DND-41 (cell line): ENCODE results near the gene NIM1K.

ENCODE experiments used
- ATAC-seq: fragments of 200-7000 bp; cut with Tn5 transposase; 3 replicates; pipeline ENCODE4 v1.9.1; 2021; ENCODE audit warnings: low read depth; ENCODE audit not compliant: insufficient read depth
- DNase-seq: peaks from one replicate; pipeline ENCODE4 v3.0.0-alpha.2; 2020
- H2AFZ ChIP-seq: 2 replicates; pipeline ENCODE4 v1.6.0; 2012; ENCODE audit warnings: low read depth, low read length
- H3K27ac ChIP-seq: 2 replicates; pipeline ENCODE4 v1.5.1; 2012; ENCODE audit warnings: low read length, inconsistent platforms
- H3K27me3 ChIP-seq: fragments of 200-600 bp; sonication (generic); 2 replicates; pipeline ENCODE4 v1.6.0; 2012; ENCODE audit warnings: low read length, mild to moderate bottlenecking, inconsistent platforms; ENCODE audit not compliant: insufficient read depth, poor library complexity
- H3K36me3 ChIP-seq: 2 replicates; pipeline ENCODE4 v1.5.1; 2012; ENCODE audit warnings: low read length, inconsistent platforms; ENCODE audit not compliant: insufficient read depth
- H3K4me1 ChIP-seq: 2 replicates; pipeline ENCODE4 v1.5.1; 2012; ENCODE audit warnings: mild to moderate bottlenecking, low read length; ENCODE audit not compliant: insufficient read depth
- H3K4me2 ChIP-seq: 2 replicates; pipeline ENCODE4 v1.6.0; 2012; ENCODE audit warnings: mild to moderate bottlenecking, moderate library complexity, low read length, inconsistent platforms; ENCODE audit not compliant: insufficient read depth
- H3K4me3 ChIP-seq, 2 experiments: fragments of 200-600 bp in 1 of 2; shearing (Covaris generic) in 1 of 2; 2 replicates each; pipeline ENCODE4 v1.5.1; 2012 to 2016; ENCODE audit warnings: inconsistent platforms in 2 of 2, low read length in 2 of 2, mild to moderate bottlenecking in 2 of 2, low read depth in 1 of 2, moderate library complexity in 1 of 2
- H3K79me2 ChIP-seq: 2 replicates; pipeline ENCODE4 v1.6.0; 2012; ENCODE audit warnings: low read length, inconsistent platforms; ENCODE audit not compliant: insufficient read depth
- H3K9ac ChIP-seq: 2 replicates; pipeline ENCODE4 v1.6.0; 2012; ENCODE audit warnings: low read depth, mild to moderate bottlenecking, inconsistent platforms, low read length, moderate library complexity
- H3K9me3 ChIP-seq: 2 replicates; pipeline ENCODE4 v1.5.1; 2012; ENCODE audit warnings: low read length, moderate library complexity, mild to moderate bottlenecking, inconsistent platforms; ENCODE audit not compliant: insufficient read depth, severe bottlenecking
- H4K20me1 ChIP-seq: 2 replicates; pipeline ENCODE4 v1.6.0; 2012; ENCODE audit warnings: low read length; ENCODE audit not compliant: insufficient read depth
- EZH2 ChIP-seq: IDR thresholded peaks from 3 replicates; pipeline ENCODE4 v1.6.1; 2012; ENCODE audit warnings: borderline replicate concordance, low read depth, mild to moderate bottlenecking, moderate library complexity, low read length, inconsistent platforms; ENCODE audit not compliant: severe bottlenecking
- TF ChIP-seq, protein P1 (sequence below): IDR thresholded peaks from 2 replicates; pipeline ENCODE4 v1.5.1; 2012; ENCODE audit warnings: borderline replicate concordance, low read length, moderate library complexity, mild to moderate bottlenecking; ENCODE audit not compliant: poor library complexity, severe bottlenecking; ENCODE audit errors: extremely low read depth

Gene NIM1K

DNA sequence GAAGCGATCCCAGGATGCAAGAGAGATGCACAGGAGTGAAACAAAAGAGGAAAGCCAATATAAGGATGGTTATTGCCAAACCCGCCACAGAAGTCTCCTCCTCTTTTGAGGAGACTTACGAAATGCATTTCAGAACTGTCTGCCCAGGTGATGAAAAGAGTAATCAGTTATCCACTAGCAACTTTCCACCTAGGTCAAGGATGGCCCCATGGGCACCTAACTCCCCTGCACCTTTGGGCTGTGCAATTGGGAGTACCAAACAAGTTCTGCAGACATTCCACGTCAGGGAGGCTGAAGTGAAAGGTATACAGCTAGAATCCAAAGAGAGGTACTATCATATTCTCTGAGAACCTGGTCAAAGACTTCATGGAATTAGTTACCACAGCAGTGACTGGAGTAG is 95.5 kb downstream of the NIM1K start:
- Histone ChIP-seq H4K20me1 (no peaks in the 10 kb centered on the region), H3K4me3 (no peak overlapping the region), H3K4me1 (no peaks in the 10 kb centered on the region), H3K4me2 (no peak overlapping the region), H3K79me2 (no peaks in the 10 kb centered on the region), H3K27me3 (no peaks in the 10 kb centered on the region), H3K9ac (no peak overlapping the region), H3K27ac (no peak overlapping the region), H3K9me3 (no peaks in the 10 kb centered on the region), H3K36me3 (peaks cover 59% of the 10 kb centered on the region), H2AFZ (no peak overlapping the region)
- ATAC-seq, result no peak
- no peak for DNase-seq
- TF ChIP-seq, protein P1, sequence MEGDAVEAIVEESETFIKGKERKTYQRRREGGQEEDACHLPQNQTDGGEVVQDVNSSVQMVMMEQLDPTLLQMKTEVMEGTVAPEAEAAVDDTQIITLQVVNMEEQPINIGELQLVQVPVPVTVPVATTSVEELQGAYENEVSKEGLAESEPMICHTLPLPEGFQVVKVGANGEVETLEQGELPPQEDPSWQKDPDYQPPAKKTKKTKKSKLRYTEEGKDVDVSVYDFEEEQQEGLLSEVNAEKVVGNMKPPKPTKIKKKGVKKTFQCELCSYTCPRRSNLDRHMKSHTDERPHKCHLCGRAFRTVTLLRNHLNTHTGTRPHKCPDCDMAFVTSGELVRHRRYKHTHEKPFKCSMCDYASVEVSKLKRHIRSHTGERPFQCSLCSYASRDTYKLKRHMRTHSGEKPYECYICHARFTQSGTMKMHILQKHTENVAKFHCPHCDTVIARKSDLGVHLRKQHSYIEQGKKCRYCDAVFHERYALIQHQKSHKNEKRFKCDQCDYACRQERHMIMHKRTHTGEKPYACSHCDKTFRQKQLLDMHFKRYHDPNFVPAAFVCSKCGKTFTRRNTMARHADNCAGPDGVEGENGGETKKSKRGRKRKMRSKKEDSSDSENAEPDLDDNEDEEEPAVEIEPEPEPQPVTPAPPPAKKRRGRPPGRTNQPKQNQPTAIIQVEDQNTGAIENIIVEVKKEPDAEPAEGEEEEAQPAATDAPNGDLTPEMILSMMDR, result no peak
- TF ChIP-seq EZH2, result no peak

DNA sequence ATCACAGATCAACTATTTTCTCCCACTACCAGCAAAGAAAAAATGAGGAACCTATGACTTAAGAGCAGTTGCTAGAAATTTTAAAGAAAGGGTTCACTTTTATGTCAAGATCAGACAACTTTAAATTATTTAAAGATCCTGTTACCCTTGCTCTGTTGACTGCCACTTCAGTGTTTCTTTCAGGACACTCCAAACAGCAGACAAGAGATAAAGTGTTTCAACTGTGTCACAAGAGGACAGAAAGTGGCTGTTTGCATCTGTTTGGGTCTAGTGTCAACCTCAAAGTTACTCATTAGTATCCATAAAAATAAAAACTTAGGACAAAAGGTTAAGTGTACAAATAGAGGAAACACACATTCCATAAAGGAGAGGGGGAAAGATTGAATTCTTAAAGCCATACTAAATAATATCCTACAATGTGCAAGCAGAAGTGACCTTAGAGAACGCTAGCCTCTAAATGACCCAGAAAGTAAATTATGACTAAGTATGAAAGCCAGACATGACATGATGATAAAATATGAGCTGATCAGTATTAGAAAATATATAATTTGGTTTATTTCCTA is 96.3 kb downstream of the NIM1K start:
- Histone ChIP-seq H3K4me3 (no peak overlapping the region), H3K4me1 (no peaks in the 10 kb centered on the region), H3K9me3 (no peaks in the 10 kb centered on the region), H3K79me2 (no peaks in the 10 kb centered on the region), H3K27me3 (no peaks in the 10 kb centered on the region), H3K4me2 (no peak overlapping the region), H3K36me3 (peaks cover 67% of the 10 kb centered on the region), H4K20me1 (no peaks in the 10 kb centered on the region; the same call in 1 of the 2 replicates), H2AFZ (no peak overlapping the region), H3K9ac (no peak overlapping the region), H3K27ac (no peak overlapping the region)
- DNase-seq (no peak), ATAC-seq (no peak)
- TF ChIP-seq EZH2, result no peak
- TF ChIP-seq, protein P1, result no peak

DNA sequence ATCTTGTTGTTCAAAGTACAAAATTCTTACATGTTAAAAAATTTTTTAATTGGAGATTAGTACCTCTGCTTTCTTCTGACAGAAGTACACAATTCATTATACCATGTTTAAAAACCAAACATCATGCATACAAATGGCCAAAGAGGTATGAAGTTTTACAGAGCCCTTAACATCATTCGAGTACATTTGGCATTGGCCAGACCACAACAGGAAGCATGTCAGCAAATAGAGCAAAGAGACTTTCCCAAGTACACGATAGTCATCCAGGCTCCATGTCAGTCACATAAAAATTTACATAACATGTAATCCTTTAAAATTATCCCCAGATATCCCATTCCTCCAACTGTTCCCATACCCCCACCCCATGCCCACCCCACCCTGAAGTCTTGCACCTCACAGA is 98.7 kb downstream of the NIM1K start:
- Histone ChIP-seq H3K36me3 (peaks cover 91% of the 10 kb centered on the region), H2AFZ (no peak overlapping the region), H4K20me1 (peaks cover 16% of the 10 kb centered on the region; the same call in 1 of the 2 replicates), H3K4me3 (no peak overlapping the region), H3K79me2 (peaks cover 8% of the 10 kb centered on the region), H3K4me1 (no peaks in the 10 kb centered on the region), H3K27me3 (no peaks in the 10 kb centered on the region), H3K4me2 (no peak overlapping the region), H3K9me3 (no peaks in the 10 kb centered on the region), H3K9ac (no peak overlapping the region), H3K27ac (no peak overlapping the region)
- DNase-seq, result no peak
- ATAC-seq, result no peak; the same call in 2 of the 3 replicates
- TF ChIP-seq, protein P1, result no peak
- no peak for TF ChIP-seq EZH2
